HG03196 (cell line): ENCODE measurements around the gene AZU1.
"Not testable (repeated sequence)": the region's sequence is repeated elsewhere in the genome, so short reads cannot be mapped to it uniquely, and the experiment has no call there.

Experiments
- ATAC-seq: cut with Tn5 transposase; IDR thresholded peaks from one replicate; pipeline ENCODE4 v1.9.1; 2021; ENCODE audit not compliant: unreplicated experiment

Gene AZU1

GRCh38 chr19:853614-854220 lies 26.1 kb downstream of the AZU1 start:
- ATAC-seq, result not testable (repeated sequence)

- no peak for ATAC-seq
Observed at GRCh38 chr19:854549-854948, 26.9 kb downstream of the AZU1 start.

- ATAC-seq, result no peak
Observed at GRCh38 chr19:855142-855541, 27.5 kb downstream of the AZU1 start.

- no peak for ATAC-seq
Observed at GRCh38 chr19:855566-856120, 28.0 kb downstream of the AZU1 start.

- no peak for ATAC-seq
Observed at GRCh38 chr19:858284-858683, 30.6 kb downstream of the AZU1 start.

- no peak for ATAC-seq
Observed at GRCh38 chr19:858868-859843, 31.5 kb downstream of the AZU1 start, which contains the start of gene CFD. Gene CFD (plus strand): TSS chr19:859664. CDS start chr19:859690, 26 bp downstream.

GRCh38 chr19:861141-861755 lies 33.6 kb downstream of the AZU1 start:
- no peak for ATAC-seq

- no peak for ATAC-seq
Observed at GRCh38 chr19:861756-862580, 34.3 kb downstream of the AZU1 start.

- ATAC-seq, result no peak
Observed at GRCh38 chr19:862581-863314, 35.1 kb downstream of the AZU1 start.

- ATAC-seq, result no peak
Observed at GRCh38 chr19:863315-863620, 35.6 kb downstream of the AZU1 start.

- ATAC-seq, result no peak
Observed at GRCh38 chr19:866769-867300, 39.2 kb downstream of the AZU1 start.

- no peak for ATAC-seq
Observed at GRCh38 chr19:867301-867793, 39.7 kb downstream of the AZU1 start.

- ATAC-seq, result no peak
Observed at GRCh38 chr19:867855-868457, 40.3 kb downstream of the AZU1 start.

GRCh38 chr19:868458-869244 lies 41.0 kb downstream of the AZU1 start:
- ATAC-seq, result no peak

- ATAC-seq, result no peak
Observed at GRCh38 chr19:869245-870177, 41.9 kb downstream of the AZU1 start.

GRCh38 chr19:870314-870713 lies 42.7 kb downstream of the AZU1 start:
- ATAC-seq, result no peak

- no peak for ATAC-seq
Observed at GRCh38 chr19:870963-871401, 43.3 kb downstream of the AZU1 start.
